CD14-positive monocyte (primary cell): Measurements from ENCODE around the gene TCAIM. TPM values are rescaled to one million over a fixed set of nuclear protein-coding genes. Genes with fewer than 3 reads are reported as not detected.

ENCODE experiments used
- DNase-seq, 3 donors: peaks; one replicate each; pipeline ENCODE4 v3.0.0-alpha.2; 2011 to 2022
- H2AFZ ChIP-seq: 2 replicates; pipeline ENCODE4 v1.6.0; 2012; ENCODE audit warnings: mild to moderate bottlenecking, low read depth, low read length, inconsistent platforms; ENCODE audit not compliant: insufficient read depth, poor library complexity, severe bottlenecking
- H3K27ac ChIP-seq, 2 donors: 1 replicate in 1 of 2; 2 replicates in 1 of 2; pipeline ENCODE4 v1.5.1; 2012 to 2013; ENCODE audit warnings: low read length in 2 of 2, control low read depth in 1 of 2, inconsistent platforms in 1 of 2, low read depth in 1 of 2, mild to moderate bottlenecking in 1 of 2
- H3K27me3 ChIP-seq, 2 donors: one replicate each; pipeline versions ENCODE4 v1.6.0 to v1.6.1; 2011 to 2013; ENCODE audit warnings: low read length in 2 of 2; ENCODE audit not compliant: control insufficient read depth in 2 of 2, insufficient read depth in 2 of 2
- H3K36me3 ChIP-seq, 2 donors: replicated peaks in 1 of 2; 1 replicate in 1 of 2; 2 replicates in 1 of 2; pipeline versions ENCODE4 v1.5.1 to v1.6.1; 2012 to 2013; ENCODE audit warnings: low read length in 2 of 2, control low read depth in 1 of 2, inconsistent platforms in 1 of 2, mild to moderate bottlenecking in 1 of 2; ENCODE audit not compliant: insufficient read depth in 2 of 2, control insufficient read depth in 1 of 2
- H3K4me1 ChIP-seq, 2 donors: 1 replicate in 1 of 2; 2 replicates in 1 of 2; pipeline versions ENCODE4 v1.5.1 to v1.6.1; 2012 to 2013; ENCODE audit warnings: low read length in 2 of 2, control low read depth in 1 of 2, inconsistent platforms in 1 of 2, mild to moderate bottlenecking in 1 of 2, moderate library complexity in 1 of 2; ENCODE audit not compliant: insufficient read depth in 2 of 2, control insufficient read depth in 1 of 2
- H3K4me2 ChIP-seq: replicated peaks from 2 replicates; pipeline ENCODE3; 2012; ENCODE audit warnings: low read length, moderate library complexity, mild to moderate bottlenecking; ENCODE audit not compliant: poor library complexity, severe bottlenecking; ENCODE audit errors: extremely low read depth
- H3K4me3 ChIP-seq, 3 experiments: fragments of 200-600 bp in 1 of 3; sonication (generic) in 1 of 3; replicated peaks in 1 of 3; 1 replicate in 2 of 3; 2 replicates in 1 of 3; pipeline ENCODE4 v1.5.1; 2011 to 2013; ENCODE audit warnings: low read length in 3 of 3, mild to moderate bottlenecking in 3 of 3, control low read depth in 2 of 3, low read depth in 2 of 3, inconsistent platforms in 1 of 3, moderate library complexity in 1 of 3
- H3K79me2 ChIP-seq: 2 replicates; pipeline ENCODE4 v1.6.0; 2012; ENCODE audit warnings: mild to moderate bottlenecking, control low read depth, inconsistent platforms, low read length, moderate library complexity; ENCODE audit not compliant: insufficient read depth
- H3K9ac ChIP-seq: 2 replicates; pipeline ENCODE4 v1.6.0; 2017; ENCODE audit warnings: low read length, mild to moderate bottlenecking; ENCODE audit not compliant: insufficient read depth, poor library complexity, severe bottlenecking
- H3K9me3 ChIP-seq, 2 donors: replicated peaks in 1 of 2; 1 replicate in 1 of 2; 2 replicates in 1 of 2; pipeline versions ENCODE4 v1.5.1 to v1.6.1; 2012 to 2013; ENCODE audit warnings: low read length in 2 of 2, control low read depth in 1 of 2; ENCODE audit not compliant: control insufficient read depth in 1 of 2, insufficient read depth in 1 of 2
- H4K20me1 ChIP-seq: 2 replicates; pipeline ENCODE4 v1.6.0; 2012; ENCODE audit warnings: mild to moderate bottlenecking, low read length, control low read depth, moderate library complexity; ENCODE audit not compliant: insufficient read depth
- H3K27ac Mint-ChIP-seq, 7 donors: one replicate each; pipeline ENCODE4 v1.8.0; 2020; ENCODE audit warnings: mild to moderate bottlenecking in 7 of 7, mixed read lengths in 7 of 7, moderate library complexity in 6 of 7, inconsistent platforms in 2 of 7
- H3K27me3 Mint-ChIP-seq, 3 donors: one replicate each; pipeline ENCODE4 v1.8.0; 2021 to 2022; ENCODE audit warnings: low read depth in 3 of 3, mild to moderate bottlenecking in 3 of 3, mixed read lengths in 3 of 3, moderate library complexity in 3 of 3, inconsistent platforms in 1 of 3
- H3K36me3 Mint-ChIP-seq, 2 donors: one replicate each; pipeline ENCODE4 v1.8.0; 2020; ENCODE audit warnings: mixed read lengths in 2 of 2, inconsistent platforms in 1 of 2, mild to moderate bottlenecking in 1 of 2
- H3K4me1 Mint-ChIP-seq: one replicate; pipeline ENCODE4 v1.8.0; 2020; ENCODE audit warnings: mild to moderate bottlenecking, mixed read lengths
- H3K4me3 Mint-ChIP-seq, 2 donors: one replicate each; pipeline ENCODE4 v1.8.0; 2020; ENCODE audit warnings: mild to moderate bottlenecking in 2 of 2, mixed read lengths in 2 of 2, moderate library complexity in 1 of 2
- H3K9me3 Mint-ChIP-seq, 7 donors: one replicate each; pipeline ENCODE4 v1.8.0; 2020 to 2022; ENCODE audit warnings: mixed read lengths in 7 of 7, mild to moderate bottlenecking in 6 of 7, moderate library complexity in 6 of 7, inconsistent platforms in 2 of 7
- CTCF ChIP-seq: fragments of 200-600 bp; IDR thresholded peaks from one replicate; pipeline ENCODE4 v1.8.0; 2022; ENCODE audit warnings: antibody characterized with exemption, mild to moderate bottlenecking
- WGBS: methylation state at CpG from one replicate; pipeline ENCODE4 v1.1.5; 2013; ENCODE audit warnings: missing lambda C conversion rate; ENCODE audit not compliant: insufficient coverage; 5-methylcytosine and 5-hydroxymethylcytosine counted together
- intact Hi-C, 2 donors: fragments of 100-400 bp; cut with micrococcal nuclease; formaldehyde crosslinking; loops; one replicate each; pipeline versions ENCODE4 v1.15.0 to v1.15.1; 2023
- polyA plus RNA-seq, 3 donors: library from polyadenylated mRNA; depleted of rRNA in 1 of 3; unstranded in 2 of 3; stranded (reverse) in 1 of 3; fragments of 300-500 nt in 2 of 3; fragments of >200 nt in 1 of 3; fragmentation: Illumina TruSeq in 2 of 3; gene quantifications; 1 replicate in 2 of 3; 2 replicates in 1 of 3; pipeline ENCODE4 v1.2.3, GENCODE V29; 2012 to 2021

The TCAIM gene
- polyA plus RNA-seq, 3 donors: 9.1 to 26.7 (median 20.0) TPM

GRCh38 chr3:44444896-44445691, 106.5 kb downstream of the TCAIM start:
- intact Hi-C loops: loop anchor here (5.0 kb wide), 2 partner anchors 32 to 108 kb away; partner anchors contain the start of genes TCAIM (in 1 of the 2) and ZNF445 (in 1 of the 2)
- Histone ChIP-seq H3K27ac (peak overlapping the region in 1 of 2 donors; percentile 44), H3K27me3 (no peaks in the 10 kb centered on the region), H3K9ac (no peak overlapping the region), H3K79me2 (peaks cover 12% of the 10 kb centered on the region), H3K4me1 (peaks cover 16 to 21% of the 10 kb centered on the region in 2 donors), H3K9me3 (peaks cover 11% of the 10 kb centered on the region in 2 donors), H3K36me3 (peaks cover 43 to 63% of the 10 kb centered on the region in 2 donors), H3K4me2 (no peak overlapping the region), H2AFZ (no peak overlapping the region), H3K4me3 (no peak overlapping the region), H4K20me1 (no peaks in the 10 kb centered on the region)
- Mint-ChIP-seq H3K27ac (peak overlapping the region in 2 of 7 donors; percentile 27 to 60), H3K9me3 (peaks cover 7 to 22% (median 16%) of the 10 kb centered on the region in 7 donors), H3K4me3 (no peak overlapping the region), H3K27me3 (no peaks in the 10 kb centered on the region), H3K4me1 (peaks cover 16% of the 10 kb centered on the region), H3K36me3 (peaks cover 60 to 78% of the 10 kb centered on the region in 2 donors)
- no peak for TF ChIP-seq CTCF
- DNase-seq: no peak
- 99% methylated on average over 6 of the region's 7 CpGs for WGBS

GRCh38 chr3:44445786-44446185, 107.2 kb downstream of the TCAIM start:
- Histone ChIP-seq H3K27me3 (no peaks in the 10 kb centered on the region), H3K36me3 (peaks cover 50 to 70% of the 10 kb centered on the region in 2 donors), H3K79me2 (peaks cover 12% of the 10 kb centered on the region), H3K4me1 (peaks cover 12 to 14% of the 10 kb centered on the region in 2 donors), H4K20me1 (no peaks in the 10 kb centered on the region), H2AFZ (no peak overlapping the region), H3K4me2 (no peak overlapping the region), H3K27ac (no peak overlapping the region), H3K9ac (no peak overlapping the region), H3K4me3 (no peak overlapping the region), H3K9me3 (peaks cover 11% of the 10 kb centered on the region in 2 donors)
- no peak for DNase-seq
- Mint-ChIP-seq H3K36me3 (peaks cover 67 to 85% of the 10 kb centered on the region in 2 donors), H3K27ac (peak overlapping the region in 1 of 7 donors; percentile 60), H3K4me3 (no peak overlapping the region), H3K27me3 (no peaks in the 10 kb centered on the region), H3K9me3 (peaks cover 7 to 22% (median 16%) of the 10 kb centered on the region in 7 donors), H3K4me1 (peaks cover 10% of the 10 kb centered on the region)
- WGBS: no CpG with 5 or more reads among the region's 5 CpGs
- intact Hi-C loops: no loop called here
- no peak for TF ChIP-seq CTCF
